Upper lobe of left lung (tissue), 4 donors: ENCODE measurements around the gene RASAL2.

Experiments
- EP300 ChIP-seq, 4 donors: sonication (generic); formaldehyde crosslinking; IDR thresholded peaks; one replicate each; pipeline ENCODE4 v1.5.1; 2017; ENCODE audit warnings: antibody characterized with exemption in 4 of 4, control low read depth in 2 of 4
- POLR2A ChIP-seq, 4 donors: fragments of 450-650 bp; IDR thresholded peaks; one replicate each; pipeline ENCODE4 v1.5.1; 2016 to 2017; ENCODE audit warnings: antibody characterized with exemption in 4 of 4, mild to moderate bottlenecking in 2 of 4
- POLR2AphosphoS5 ChIP-seq, 2 donors: sonication (generic); formaldehyde crosslinking; IDR thresholded peaks; one replicate each; pipeline ENCODE4 v1.5.1; 2017; ENCODE audit warnings: antibody characterized with exemption in 2 of 2
- TF ChIP-seq, protein P1 (sequence below), 6 experiments: fragments of 450-650 bp in 4 of 6; fragments of 200-600 bp in 2 of 6; sonication (generic) in 2 of 6; IDR thresholded peaks; one replicate each; pipeline ENCODE4 v1.5.1; 2016 to 2019; ENCODE audit warnings: antibody characterized with exemption in 6 of 6

DNA sequence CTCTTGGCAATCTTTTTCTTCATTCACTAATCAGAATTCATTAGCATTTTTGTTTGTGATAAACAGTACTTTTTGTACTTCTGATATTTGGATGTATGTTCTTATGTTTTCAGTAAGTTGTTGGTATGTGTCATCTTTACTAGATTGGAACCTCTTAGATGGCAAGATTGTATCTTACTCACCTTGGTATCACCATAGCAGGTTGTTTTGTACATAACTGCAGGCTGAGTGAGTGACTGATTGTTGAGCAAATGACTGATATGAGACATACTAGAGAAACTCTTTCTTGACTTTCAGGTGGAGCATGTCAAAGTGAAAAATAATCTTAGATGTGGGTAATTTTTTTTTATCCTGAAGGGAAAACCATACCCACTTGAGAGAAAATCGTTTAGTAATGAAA, 229.2 kb downstream of the RASAL2 start:
- TF ChIP-seq, protein P1, sequence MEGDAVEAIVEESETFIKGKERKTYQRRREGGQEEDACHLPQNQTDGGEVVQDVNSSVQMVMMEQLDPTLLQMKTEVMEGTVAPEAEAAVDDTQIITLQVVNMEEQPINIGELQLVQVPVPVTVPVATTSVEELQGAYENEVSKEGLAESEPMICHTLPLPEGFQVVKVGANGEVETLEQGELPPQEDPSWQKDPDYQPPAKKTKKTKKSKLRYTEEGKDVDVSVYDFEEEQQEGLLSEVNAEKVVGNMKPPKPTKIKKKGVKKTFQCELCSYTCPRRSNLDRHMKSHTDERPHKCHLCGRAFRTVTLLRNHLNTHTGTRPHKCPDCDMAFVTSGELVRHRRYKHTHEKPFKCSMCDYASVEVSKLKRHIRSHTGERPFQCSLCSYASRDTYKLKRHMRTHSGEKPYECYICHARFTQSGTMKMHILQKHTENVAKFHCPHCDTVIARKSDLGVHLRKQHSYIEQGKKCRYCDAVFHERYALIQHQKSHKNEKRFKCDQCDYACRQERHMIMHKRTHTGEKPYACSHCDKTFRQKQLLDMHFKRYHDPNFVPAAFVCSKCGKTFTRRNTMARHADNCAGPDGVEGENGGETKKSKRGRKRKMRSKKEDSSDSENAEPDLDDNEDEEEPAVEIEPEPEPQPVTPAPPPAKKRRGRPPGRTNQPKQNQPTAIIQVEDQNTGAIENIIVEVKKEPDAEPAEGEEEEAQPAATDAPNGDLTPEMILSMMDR (IDR thresholded peaks at IDR 0.05) = no peak
- TF ChIP-seq POLR2A (IDR thresholded peaks at IDR 0.05) = no peak
- TF ChIP-seq POLR2AphosphoS5 (IDR thresholded peaks at IDR 0.05) = no peak
- no peak for TF ChIP-seq EP300 (IDR thresholded peaks at IDR 0.05)
